Measurements from ENCODE around the gene RTRAF.

RTRAF gene

DNA sequence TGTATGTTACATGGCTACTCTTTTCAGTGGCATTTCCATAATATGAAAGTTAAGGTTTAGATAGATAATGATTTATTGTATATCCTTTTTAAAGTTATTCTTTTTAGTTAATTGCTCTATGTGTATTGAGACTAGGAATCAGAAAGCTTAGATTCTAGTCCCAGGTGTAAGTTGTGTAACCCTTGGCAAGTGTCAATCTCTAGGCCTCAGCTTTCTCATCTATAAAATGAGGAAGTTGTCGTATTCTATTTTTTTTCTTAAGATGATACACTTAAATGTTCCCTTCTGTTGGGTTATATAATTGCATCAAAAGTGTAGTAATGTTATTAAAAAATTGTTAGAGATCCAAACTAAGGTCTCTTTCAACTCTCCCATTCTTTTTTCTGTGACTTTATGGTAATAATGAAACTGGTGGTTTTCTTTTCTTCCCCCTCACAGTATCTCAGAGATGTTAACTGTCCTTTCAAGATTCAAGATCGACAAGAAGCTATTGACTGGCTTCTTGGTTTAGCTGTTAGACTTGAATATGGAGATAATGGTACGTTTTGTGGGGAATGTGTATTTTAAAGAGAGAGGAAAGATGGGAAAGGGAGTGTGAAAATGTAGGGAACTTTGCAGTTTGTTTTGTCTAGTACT, 4.1 kb downstream of the RTRAF start:
- DNase-seq, result no peak

DNA sequence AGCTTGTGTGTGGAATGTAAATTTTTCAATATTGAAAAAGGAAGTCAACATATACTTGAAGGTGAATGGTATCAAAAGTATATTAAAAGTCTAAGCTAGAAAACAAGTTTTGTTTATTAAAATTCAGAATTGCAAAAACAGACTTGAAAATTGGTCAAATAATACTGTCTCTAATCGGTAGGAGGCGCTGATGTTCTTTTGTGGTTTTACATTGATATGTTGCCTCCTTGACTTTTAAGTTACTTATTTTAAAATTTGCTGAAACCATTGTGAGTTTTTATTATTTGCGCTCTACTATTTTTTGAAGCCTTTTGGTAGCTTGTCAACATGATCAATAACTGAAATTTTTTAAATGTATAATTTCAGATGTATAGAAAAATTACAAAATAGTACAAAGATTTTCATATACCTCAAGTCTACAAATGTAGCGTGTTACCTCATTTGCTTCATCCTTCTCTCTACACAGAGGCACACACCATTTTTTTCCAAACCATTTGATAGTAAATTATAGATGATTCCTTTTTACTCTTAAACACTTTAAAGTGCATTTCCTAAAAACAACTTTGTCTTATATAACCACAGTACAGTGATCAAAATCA, 6.9 kb downstream of the RTRAF start:
- peak in 1 of 51 donors; percentile 7 for DNase-seq

DNA sequence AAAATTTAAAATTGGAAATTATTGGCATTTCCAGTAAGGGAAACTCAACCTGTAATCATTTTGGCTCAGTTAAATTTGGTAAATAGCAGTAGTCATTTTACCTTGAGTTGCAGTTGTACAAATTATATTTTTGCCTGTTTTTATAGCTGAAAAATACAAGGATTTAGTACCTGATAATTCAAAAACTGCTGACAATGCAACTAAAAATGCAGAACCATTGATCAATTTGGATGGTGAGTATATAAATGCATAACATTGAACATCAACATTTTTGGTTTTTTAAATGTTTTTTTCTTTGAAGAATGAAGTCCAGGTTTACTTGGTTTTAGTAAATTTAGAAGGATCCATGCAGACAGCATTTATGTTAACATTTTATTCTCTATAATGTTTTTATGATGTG, 9.0 kb downstream of the RTRAF start:
- no peak for DNase-seq

DNA sequence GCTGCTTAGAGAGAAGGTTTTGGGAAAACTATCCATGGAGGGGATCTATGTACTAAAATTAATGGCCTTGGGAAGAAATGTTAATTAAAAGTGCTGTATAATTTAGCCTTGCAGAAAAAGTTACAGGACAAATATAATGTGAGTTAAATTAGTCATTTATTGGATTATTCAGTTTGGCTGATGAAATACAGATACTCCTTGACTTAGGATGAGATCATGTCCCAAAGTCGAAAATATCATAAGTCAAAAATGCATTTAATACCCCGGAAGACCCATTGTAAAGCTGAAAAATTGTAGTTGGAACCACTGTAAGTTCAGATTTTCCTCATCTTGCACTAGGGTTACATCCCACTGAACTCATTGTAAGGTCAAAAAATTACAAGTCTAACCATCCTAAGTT, 9.7 kb downstream of the RTRAF start:
- DNase-seq, result no peak

DNA sequence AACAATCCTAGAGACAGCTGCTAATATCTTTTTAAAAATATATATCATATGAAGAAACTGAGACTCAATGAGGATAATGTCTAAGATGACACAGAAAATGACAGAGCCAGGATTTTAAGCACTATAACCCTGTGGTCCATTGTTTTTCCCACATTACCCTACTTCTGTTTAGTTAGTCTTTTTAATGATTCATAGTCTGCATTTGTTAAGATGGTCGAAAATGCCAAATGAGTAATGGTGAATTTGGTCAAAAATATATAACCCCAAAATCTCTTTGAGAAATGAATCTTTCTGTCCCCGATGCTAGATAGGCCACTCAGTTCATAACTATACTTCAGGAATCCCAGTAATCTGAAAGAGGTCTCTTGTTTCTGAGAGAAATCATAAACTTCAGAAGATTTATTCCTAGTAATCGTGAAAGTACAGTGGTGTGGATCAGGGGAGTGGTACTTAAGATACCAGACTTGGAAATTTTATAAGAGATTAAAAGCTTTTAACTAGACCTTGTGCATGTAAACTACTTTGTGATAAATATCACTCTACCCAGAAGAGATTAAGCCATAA, 10.8 kb downstream of the RTRAF start:
- no peak for DNase-seq

DNA sequence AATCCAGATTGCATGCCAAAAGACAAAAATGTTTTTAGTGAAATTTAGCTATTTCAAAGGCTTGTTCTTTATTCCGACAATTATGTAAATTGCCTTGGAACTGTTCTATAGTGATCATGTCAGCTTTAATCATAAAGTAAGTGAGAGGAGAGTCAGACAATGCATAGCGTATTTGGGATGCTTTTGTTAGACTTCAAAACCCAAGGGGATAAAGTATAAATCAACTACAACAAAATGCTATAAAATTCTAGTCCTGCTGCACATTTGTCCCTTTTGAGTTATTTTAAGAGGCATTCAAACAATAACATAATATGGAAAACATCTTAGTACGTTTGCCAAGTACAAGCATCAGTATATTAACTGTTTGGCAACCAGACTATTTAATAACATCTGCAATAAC, 11.3 kb downstream of the RTRAF start:
- DNase-seq, result no peak

DNA sequence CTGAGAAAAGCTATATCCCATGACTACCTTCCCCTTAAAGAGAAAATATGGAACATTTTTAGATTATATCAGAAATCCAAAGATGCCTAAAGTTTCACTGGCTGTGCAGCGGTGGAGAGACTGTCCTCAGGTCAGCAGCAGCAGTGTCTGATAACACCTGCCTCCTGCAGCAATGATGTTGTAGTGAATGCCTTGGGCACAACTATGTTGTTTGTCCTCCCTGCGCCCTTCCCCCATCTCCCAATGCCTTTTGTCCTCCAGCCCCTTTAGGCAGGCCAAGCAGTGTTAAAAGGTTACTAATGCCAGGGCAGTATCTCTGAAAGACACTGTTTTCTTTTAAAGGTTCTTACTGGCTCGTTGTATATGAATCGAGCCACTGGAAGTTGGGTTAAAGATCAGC, 13.2 kb downstream of the RTRAF start:
- no peak for DNase-seq

DNA sequence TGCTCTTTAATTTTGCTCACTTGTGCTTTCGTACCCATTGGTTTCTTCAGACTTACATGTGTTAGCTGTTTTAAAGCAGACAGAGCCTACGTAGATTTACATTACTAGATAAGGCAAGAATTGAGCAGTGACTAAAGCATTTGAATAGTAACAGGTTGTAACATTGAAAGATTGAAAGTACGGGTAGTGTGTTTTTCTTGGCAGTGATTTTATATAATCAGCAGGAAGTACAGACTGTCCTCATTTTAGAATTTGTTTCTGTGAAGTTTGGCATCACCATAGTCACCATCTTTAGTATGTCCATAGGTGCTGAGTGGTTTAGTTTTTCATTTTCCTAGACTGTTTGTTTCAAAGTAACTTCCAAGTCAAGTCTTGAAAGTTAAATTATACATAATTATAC, 14.0 kb downstream of the RTRAF start:
- peak in 1 of 51 donors; percentile 27 for DNase-seq

DNA sequence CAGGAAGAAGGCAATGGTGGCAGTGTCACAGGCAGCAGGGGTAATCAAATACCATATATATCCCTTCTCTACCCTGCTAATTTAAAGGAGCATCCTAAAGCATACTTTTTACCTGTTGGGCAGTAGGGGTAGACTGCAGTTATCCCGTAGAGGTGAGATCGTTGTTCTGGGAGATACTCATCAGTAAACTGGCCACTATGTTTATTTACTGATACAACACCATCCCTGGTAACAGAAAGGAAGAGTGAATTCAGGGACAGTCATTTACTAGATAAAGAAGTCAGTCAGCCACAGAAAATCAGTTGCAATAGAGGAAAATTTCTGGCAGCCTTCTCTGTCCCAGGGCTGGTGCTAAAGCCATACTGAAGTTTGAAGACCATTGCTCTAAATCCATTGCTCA, 16.3 kb downstream of the RTRAF start:
- DNase-seq, result no peak

DNA sequence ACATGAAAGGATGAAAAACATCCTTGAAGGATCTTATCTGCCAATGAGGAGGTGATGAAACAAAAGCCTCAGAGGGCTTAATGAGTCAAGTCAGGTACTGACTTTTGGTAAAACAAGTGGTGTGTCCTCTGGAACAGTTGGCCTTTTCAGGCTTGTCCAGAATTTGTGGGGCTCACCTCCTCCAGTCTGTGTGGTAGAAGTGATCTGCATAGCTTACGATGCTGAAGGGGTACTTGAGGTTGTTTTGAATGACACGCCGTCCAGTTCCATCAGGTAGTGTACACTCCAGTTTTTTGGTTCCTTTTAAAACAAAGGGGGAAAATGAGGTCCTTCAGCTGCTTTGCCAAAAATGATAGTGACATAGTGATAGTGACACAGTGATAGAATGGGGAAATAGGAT, 17.0 kb downstream of the RTRAF start:
- no peak for DNase-seq

DNA sequence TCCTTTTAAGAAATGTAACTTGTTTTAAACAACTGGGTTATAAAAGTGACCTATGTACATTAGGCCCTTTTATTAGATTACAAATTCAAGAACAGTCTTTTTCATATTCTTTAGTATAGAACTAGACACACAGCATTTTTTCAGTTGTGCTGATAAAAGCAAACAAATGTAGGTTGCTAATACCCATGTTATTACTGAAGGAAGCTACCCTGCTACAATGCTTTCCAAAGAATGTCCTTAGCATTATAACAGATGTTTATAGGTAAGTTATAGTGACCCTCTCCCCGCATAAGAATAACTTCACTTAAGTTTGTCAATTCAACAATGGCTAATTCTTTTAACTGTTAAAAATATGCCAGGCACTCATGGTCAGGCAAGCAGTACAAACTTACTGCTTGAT, 17.9 kb downstream of the RTRAF start:
- DNase-seq, result no peak

DNA sequence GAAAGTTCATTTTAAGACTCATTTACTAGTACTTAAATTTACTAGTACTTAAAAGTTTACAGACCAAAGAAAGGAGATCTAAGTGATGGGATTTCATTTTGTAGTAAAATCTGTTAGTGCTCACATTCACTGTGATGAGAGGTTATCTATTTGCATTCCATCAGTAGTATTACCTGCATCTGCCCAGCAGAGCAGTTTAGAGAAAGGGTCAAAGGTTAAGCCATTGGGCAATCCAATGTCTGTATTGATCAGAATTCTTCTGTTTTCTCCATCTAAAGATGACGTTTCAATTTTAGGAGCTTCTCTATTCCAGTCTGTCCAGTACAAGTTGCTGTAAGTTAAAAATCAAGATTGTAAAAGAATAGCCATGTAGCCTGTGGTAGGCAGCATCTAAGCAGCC, 18.3 kb downstream of the RTRAF start:
- no peak for DNase-seq

DNA sequence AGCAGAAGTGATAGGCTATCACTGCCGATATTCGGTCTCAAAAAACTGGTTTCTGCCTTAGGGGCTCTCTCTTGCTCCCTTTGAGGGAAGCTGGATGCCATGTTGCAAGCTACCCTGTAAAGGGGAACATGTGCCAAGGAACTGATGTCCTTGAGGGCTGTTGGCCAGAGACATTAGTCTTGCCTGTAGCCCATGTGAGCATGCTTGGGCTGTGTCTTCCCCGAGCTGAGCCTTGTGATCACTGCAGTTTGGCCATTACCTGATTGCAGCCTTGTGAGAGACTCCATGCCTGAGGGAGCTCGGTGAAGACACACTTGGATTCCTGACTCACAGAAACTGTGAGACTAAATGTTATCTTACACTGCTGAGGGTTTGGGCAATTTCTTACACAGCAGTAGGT, 18.8 kb downstream of the RTRAF start:
- no peak for DNase-seq

DNA sequence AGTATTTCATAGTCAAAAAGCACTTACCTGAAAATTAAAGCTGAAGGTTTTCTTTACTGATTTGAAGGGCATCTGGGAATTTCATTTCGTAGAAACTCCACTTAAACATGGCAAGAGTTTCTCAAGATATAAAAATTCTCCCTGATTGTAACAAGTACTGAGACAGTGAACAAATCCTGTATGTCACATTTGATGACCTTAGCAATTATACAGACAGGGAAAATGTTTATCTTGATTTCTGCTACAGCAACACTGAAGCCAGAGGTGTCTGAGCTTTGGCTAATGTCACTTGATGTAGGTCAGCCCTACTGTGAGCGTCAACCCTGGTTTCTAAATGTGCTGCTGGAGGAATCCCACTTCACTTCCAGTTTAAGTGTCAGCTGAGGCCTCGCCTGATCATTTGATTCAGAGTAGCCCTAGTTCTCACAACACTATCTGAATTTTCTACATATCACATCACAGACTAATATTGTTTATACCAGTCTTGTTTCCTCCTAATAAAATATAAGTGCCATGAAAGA, 20.9 kb downstream of the RTRAF start:
- no peak for DNase-seq

DNA sequence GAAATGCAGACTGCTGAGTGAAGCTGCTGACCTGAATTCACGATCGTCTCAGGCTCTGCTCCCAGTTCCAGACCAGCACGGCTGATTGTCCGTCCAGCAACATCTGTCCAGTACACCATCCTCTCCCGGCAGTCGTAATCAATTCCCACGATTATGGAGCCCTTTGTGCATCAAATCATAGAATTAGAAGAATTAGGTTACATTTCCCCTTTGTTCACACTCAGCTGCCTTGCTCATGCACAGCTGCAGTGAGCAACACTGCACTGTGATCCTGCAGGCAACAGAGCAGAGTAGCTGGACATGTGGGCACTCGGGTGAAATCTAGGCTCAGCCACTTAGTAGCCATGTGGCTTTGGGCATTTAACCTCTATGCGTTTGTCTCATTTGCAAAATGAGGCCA, 22.2 kb downstream of the RTRAF start:
- DNase-seq, result peak in 13 of 51 donors; percentile 11 to 48 (median 33)

DNA sequence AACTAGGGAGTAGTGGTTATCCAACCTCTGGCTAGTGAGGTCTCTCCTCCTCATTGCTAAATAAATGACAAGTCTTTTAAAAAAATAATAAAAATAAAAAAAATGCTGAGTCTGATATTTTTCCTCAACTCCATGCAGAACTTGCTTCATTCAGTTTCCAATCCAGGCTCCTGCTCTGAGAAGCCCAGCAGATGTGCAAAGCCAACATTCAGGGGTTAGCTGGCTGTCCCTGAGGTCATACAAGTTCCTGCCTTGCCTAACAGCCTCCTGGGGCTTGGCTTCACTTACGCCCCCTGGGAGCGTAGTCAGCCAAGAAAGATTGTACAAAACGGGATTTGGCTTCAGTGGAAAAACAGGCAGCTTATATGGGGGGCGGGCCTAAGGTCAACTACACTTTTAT, 23.3 kb downstream of the RTRAF start:
- DNase-seq, result peak in 1 of 51 donors; percentile 4

DNA sequence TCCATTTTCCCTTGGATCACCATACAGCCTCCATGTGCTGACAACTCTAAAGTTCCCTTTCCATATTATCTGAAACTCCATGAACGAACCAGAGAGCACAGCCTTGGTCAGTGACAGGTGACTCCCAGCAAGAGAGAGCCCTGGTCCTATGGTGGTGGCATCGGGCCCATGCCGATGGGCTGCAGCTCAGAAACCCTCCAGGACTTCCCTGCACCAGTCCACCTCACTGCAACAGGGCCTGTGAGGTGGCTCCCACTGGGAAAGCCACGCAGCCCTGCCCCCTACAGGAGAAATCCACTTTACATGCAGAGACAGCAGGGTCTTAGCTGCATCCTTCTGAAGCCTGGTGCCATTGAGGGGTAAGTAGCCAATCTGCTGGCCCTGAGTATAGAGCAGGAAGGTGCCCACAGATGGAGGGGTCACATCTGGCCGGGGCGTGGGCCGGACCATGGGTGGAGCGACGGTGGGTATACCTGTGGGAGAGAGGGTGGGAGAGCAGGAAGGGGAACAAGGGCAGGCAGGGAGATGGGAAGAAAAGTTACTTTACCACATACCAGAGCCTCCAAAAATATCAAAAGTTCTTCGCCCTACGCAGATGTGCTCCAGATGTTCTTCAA, 24.7 kb downstream of the RTRAF start:
- peak in 7 of 51 donors; percentile 7 to 40 (median 26) for DNase-seq

DNA sequence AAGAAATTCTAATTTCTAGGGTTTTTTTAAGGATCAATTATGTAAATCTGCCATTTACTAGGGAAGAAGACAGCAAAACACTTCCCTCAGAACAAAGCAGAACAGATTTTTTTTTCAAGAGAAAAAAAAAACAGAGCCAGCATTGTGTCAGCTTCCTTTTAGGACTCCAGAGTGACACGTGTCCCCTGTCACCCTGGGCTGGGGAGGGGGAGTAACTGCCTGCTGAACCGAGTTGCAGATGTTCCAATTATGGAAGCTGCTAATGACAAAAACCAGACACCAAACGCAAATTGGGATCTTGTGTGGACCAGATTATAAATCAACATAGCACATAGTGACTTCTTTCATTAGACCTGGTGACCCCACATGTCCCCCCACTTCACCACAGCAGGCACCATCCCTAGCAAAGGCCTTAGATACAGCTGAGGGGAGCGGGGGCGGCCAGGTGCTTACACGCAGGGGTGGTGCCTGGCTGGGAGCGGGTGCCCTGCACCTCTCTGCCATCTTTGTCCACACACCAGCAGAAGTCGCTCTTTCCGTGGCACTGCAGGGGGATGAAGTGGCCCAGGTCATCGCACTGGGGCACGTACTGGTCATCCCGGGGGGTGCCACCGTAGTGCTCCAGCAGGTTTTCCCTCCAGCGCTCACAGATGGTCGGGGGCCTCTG, 25.4 kb downstream of the RTRAF start:
- peak in 28 of 51 donors; percentile 15 to 71 (median 34) for DNase-seq

DNA sequence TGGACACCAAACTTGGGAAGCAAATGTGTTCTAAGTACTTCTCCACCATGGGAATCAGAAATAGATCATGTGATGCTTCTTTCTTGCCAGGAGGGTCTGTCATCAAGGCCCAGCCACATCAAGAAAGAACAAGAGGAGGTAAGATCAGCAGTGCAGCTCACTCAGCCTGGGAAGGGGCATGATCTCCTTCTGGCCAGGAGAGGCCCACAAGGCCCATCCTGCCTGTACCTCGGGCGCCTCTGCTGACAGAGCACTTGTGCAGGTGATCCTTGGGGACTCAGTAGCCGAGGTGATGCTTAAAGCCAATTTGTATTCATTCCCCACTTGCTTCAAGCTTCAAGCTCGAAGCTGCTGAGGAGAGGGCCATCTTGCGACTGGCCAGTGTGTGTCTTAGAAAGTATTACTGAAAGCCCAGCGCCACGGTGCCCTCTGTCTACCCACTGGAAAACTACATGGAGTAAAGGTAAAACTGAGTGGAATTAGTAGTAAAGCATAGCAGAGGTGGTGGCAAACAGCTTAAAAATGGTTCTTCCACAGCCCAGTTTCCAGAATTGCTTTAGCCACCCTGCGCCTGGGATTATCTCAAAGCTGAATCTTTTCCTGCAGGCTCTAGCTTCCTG, 26.2 kb downstream of the RTRAF start:
- peak in 30 of 51 donors; percentile 15 to 72 (median 44) for DNase-seq

DNA sequence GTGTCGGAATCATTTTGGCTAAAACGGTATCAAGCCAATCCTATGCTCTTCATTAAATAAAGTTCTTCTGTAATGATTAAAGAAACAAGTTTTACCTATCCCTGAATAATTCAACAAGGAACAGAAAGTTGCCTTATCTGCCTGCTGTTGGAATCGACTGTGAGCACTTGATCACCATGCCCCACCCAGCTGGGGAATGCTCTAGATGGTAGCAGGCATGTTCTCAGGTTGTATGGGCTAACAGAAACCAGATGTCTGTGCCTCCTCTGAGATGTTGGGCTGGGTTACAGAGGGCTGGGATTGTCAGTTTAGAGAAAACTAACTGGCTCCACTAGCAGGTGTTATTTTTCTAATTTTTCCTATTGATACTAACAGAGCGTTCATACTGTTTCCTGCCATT, 28.9 kb downstream of the RTRAF start:
- no peak for DNase-seq

DNA sequence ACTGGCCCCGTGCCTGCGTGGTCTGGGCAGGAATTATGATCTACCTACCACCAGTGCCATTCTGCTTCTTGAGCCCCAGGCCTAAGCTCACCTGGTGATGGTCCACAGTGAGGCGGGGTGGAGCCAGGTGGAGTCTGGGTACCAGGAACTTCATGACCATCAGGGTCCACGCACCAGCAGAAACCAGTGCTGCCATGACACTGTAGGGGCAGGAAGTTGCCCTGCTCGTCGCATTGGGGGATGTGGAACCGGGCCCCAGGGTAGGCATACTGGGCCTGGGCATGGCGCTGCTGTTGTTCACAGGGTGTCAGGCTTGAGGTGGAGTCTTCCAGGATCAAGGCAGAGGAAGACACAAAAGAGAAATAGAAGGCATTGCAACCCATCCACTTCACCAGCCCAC, 29.6 kb downstream of the RTRAF start:
- no peak for DNase-seq
